Measurements from ENCODE around the gene BTBD9. TPM values are rescaled to one million over a fixed set of nuclear protein-coding genes. Genes with fewer than 3 reads are reported as not detected.

The BTBD9 gene
- total RNA-seq, 1 experiment from 2014 or later, result 8.9 TPM

GRCh38 chr6:38172739-38173410 lies 466.9 kb downstream of the BTBD9 start:
- Histone ChIP-seq H3K23me2 (ENCODE audit: insufficient read length, low read depth, low read length, poor library complexity, severe bottlenecking) (no peaks in the 10 kb centered on the region), H2BK120ac (ENCODE audit: low read depth, low read length, poor library complexity, severe bottlenecking) (no peak overlapping the region), H3K56ac (ENCODE audit: insufficient read length, low read depth, low read length) (no peak overlapping the region), H3K4me1 (ENCODE audit: insufficient read depth, low read length) (no peaks in the 10 kb centered on the region), H3K4ac (ENCODE audit: low read depth, low read length) (no peak overlapping the region), H3K9me3 (ENCODE audit: control insufficient read depth, low read depth, low read length) (no peaks in the 10 kb centered on the region), H3K27ac (ENCODE audit: insufficient read length, low read depth, low read length) (no peak overlapping the region), H2BK12ac (ENCODE audit: insufficient read length, low read depth, low read length) (no peak overlapping the region), H4K5ac (ENCODE audit: insufficient read length, low read depth, low read length) (no peak overlapping the region), H3K18ac (ENCODE audit: insufficient read length, low read depth, low read length) (no peak overlapping the region), H3K79me1 (ENCODE audit: insufficient read depth, low read depth, low read length, poor library complexity, severe bottlenecking) (no peaks in the 10 kb centered on the region), H2BK15ac (ENCODE audit: low read depth, low read length) (no peak overlapping the region), H4K8ac (replicated peaks; ENCODE audit: insufficient read length, low read depth, low read length) (no peak overlapping the region), H3K9ac (ENCODE audit: extremely low read depth, insufficient read length, low read length) (no peak overlapping the region), H2AK5ac (ENCODE audit: insufficient read length, low read length) (no peak overlapping the region), H3K14ac (ENCODE audit: insufficient read depth, low read length) (no peak overlapping the region; the same call in 1 of the 2 replicates), H3K4me2 (ENCODE audit: insufficient read depth, insufficient read length, low read length) (no peak overlapping the region), H2AFZ (ENCODE audit: low read length) (no peak overlapping the region), H4K20me1 (ENCODE audit: control insufficient read depth, insufficient read depth, insufficient read length) (no peaks in the 10 kb centered on the region), H3K23ac (ENCODE audit: insufficient read length, low read depth, low read length) (no peak overlapping the region), H3T11ph (ENCODE audit: low read length) (no peak overlapping the region), H3K27me3 (ENCODE audit: insufficient read depth, low read length) (no peaks in the 10 kb centered on the region), H2BK20ac (ENCODE audit: low read depth, low read length, poor library complexity, severe bottlenecking) (no peak overlapping the region), H4K91ac (ENCODE audit: insufficient read length, low read depth, low read length) (no peak overlapping the region), H2BK5ac (ENCODE audit: insufficient read length, low read length) (no peak overlapping the region), H3K79me2 (ENCODE audit: insufficient read depth, low read length) (no peaks in the 10 kb centered on the region)
- H3K4me3 Mint-ChIP-seq, result no peak overlapping the region
- no peaks in the 10 kb centered on the region for H3K9me3 Mint-ChIP-seq
- DNase-seq, result no peak
- H3K27me3 Mint-ChIP-seq (ENCODE audit: low read depth), result no peaks in the 10 kb centered on the region
- peaks cover 26 to 50% of the 10 kb centered on the region in 2 experiments for H3K4me1 Mint-ChIP-seq
- no peak for TF ChIP-seq CTCF (conservative IDR thresholded peaks at IDR 0.05)
- no CpG with 5 or more reads among the region's 15 CpGs for WGBS (ENCODE audit: extremely low coverage, insufficient read length, low lambda C conversion rate)
- no peak overlapping the region for H3K27ac Mint-ChIP-seq
- H3K36me3 Mint-ChIP-seq (ENCODE audit: insufficient read depth in 1 of 3, low read depth in 3 of 3), result no peaks in the 10 kb centered on the region; a peak in 1 of 7 replicates

Measured in H9 (cell line).